GM18505 (cell line): ENCODE results near the gene RSRC2.
A peak's percentile ranks its signal among the peaks of the same experiment; 100 is the strongest.
"Not testable (repeated sequence)": the region's sequence is repeated elsewhere in the genome, so short reads cannot be mapped to it uniquely, and the experiment has no call there.

ENCODE experiments used
- ATAC-seq: cut with Tn5 transposase; IDR thresholded peaks from one replicate; pipeline ENCODE4 v1.9.1; 2021; ENCODE audit not compliant: unreplicated experiment
- POLR2A ChIP-seq: IDR thresholded peaks from 4 replicates; pipeline ENCODE4 v1.6.1; 2011; ENCODE audit warnings: borderline replicate concordance; ENCODE audit not compliant: insufficient read depth, insufficient read length; ENCODE audit errors: extremely low read depth

Gene RSRC2, protein sequence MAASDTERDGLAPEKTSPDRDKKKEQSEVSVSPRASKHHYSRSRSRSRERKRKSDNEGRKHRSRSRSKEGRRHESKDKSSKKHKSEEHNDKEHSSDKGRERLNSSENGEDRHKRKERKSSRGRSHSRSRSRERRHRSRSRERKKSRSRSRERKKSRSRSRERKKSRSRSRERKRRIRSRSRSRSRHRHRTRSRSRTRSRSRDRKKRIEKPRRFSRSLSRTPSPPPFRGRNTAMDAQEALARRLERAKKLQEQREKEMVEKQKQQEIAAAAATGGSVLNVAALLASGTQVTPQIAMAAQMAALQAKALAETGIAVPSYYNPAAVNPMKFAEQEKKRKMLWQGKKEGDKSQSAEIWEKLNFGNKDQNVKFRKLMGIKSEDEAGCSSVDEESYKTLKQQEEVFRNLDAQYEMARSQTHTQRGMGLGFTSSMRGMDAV

DNA sequence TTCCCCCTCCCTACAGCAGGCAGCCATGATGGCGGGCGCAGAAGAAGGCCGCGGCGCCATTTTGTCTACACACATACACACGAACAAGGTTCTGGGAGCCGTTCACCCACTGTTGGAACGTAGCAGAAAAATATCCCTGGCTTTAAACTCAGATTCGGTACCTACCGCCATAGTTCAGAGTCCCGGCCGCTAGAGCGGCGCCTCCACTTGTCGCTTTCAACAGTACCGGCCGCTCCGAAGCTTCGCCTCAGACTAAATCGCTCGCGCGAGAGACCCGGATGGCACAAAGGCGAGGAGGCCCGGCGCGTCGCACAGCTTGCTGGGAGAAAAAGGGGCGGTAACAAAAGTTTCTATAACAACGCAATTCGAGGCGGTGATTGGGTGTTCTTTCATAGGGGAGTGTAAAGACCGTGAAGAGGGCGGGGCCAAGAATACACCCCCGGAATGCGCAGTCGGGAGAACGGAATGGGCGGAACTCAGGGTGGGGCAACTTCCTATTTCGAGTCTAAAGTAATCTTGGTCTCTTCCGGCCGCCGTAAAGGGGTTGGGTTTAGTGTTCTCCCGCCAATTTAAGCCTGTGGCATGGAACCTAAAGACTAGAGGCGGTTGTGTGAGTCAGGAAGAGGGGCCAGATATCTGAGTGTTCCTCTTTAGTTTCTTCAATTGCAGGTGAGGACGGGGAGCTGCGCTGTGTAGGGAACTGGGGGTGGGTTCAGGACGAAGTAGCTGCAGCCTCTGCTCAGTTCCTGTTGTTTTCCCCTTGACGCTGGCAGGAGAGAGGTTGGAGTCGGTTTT lies at the start of gene RSRC2, which contains the start of gene KNTC1:
Gene RSRC2 (minus strand): TSS at position 254 of the 795 bp plus-strand sequence. CDS start 83 bp downstream, at position 171.
Gene KNTC1 (plus strand): TSS at position 567 of the 795 bp plus-strand sequence. CDS start 2,815 bp downstream, outside the sequence.
- ATAC-seq: peak; percentile 88
- peak; percentile 99 for TF ChIP-seq POLR2A

DNA sequence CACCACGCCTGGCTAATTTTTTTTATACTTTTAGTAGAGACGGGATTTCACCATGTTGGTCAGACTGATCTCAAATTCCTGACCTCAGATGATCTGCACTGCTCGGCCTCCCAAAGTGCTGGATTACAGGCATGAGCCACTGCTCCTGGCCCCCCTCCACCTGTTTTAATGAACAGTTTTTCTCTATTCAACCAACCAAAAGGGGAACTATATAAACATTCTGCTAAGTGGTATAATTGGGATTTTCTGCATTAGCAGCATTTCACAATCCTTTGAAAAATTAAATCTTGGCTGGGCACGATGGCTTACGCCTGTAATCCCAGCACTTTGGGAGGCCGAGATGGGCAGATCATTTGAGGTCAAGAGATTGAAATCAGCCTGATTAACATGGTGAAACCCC lies 45.1 kb upstream of the RSRC2 start:
- ATAC-seq: no peak
- no peak for TF ChIP-seq POLR2A

DNA sequence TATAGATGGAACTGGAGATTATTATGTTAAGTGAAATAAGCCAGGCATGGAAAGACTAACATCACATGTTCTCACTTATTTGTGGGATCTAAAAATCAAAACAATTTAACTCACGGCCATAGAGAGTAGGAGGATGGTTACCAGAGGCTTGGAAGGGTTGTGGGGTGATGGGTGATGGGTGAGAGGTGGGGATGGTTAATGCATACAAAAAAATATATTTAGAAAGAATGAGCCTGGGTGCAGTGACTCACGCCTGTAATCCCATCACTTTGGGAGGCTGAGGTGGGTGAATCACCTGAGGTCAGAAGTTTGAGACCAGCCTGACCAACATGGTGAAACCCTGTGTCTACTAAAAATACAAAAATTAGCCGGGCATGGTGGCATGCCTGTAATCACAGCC lies 43.3 kb upstream of the RSRC2 start:
- ATAC-seq: not testable (repeated sequence)

DNA sequence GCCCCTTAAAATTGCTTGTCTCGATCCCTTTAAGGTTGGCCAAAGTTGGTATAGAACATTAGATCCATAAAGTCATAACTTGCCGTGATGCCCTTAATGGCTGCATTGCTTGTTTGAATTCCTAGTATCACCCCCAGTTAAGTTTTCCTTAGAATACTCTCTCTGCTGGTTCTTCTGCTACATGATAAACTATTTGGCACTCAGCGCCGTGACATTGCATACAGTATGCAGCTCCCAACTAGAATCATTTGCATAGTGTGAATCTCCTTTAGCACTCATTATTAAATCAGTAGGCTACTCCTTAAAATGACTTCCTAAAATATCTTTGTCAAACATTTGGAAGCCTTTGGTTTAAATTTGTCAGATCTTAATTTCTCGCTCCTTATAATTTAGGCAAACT lies 42.6 kb upstream of the RSRC2 start:
- ATAC-seq: no peak
- TF ChIP-seq POLR2A: no peak

DNA sequence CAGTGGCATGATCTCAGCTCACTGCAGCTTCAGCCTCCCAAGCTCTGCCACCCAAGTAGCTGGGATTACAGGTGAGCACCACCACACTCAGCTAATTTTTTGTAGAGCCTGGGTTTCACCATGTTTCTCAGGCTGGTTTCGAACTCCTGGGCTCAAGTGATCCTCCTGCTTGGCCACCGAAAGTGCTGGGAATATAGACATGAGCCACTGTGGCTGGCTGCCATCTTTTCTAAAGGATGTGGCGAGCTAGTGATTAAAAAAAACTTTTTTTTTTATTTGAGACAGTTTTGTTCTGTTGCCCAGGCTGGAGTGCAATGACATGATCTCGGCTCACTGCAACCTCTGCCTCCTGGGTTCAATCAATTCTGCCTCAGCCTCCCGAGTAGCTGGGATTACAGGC lies 40.1 kb upstream of the RSRC2 start:
- ATAC-seq: not testable (repeated sequence)

DNA sequence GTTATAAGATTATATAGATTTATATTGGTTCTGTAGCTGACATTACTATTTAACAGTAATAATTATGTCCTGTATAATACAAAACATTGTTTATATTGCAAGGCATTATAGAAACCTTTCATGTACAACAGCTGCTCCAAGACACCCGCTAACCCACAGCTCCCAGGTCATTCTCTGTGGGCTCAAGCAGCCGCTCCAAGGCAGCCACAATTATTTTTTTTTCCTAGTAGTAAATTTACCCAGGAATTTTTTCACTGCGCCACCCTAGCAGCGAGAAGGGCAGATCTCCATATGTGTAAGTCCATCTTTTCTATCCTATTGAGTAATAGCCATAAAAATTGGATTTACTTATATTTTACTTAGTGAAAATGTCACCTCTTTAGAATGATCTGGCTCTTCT lies 36.6 kb upstream of the RSRC2 start:
- no peak for ATAC-seq
- TF ChIP-seq POLR2A: no peak

DNA sequence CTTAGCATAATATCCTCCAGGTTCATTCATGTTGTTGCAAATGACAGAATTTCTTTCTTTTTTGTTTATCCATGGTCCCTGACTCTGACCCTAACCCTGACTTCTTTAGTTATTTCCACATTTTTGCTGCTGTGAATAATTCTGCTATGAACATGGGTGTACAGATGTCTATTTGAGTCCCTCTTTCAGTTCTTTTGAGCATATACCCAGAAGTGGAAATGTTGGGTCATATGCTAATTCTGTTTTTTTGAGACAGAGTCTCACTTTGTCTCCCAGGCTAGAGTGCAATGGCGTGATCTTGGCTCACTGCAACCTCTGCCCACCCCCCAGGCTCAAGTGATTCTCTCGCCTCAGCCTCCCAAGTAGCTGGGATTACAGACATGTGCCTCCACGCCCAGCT lies 33.4 kb upstream of the RSRC2 start:
- TF ChIP-seq POLR2A: no peak
- no peak for ATAC-seq

DNA sequence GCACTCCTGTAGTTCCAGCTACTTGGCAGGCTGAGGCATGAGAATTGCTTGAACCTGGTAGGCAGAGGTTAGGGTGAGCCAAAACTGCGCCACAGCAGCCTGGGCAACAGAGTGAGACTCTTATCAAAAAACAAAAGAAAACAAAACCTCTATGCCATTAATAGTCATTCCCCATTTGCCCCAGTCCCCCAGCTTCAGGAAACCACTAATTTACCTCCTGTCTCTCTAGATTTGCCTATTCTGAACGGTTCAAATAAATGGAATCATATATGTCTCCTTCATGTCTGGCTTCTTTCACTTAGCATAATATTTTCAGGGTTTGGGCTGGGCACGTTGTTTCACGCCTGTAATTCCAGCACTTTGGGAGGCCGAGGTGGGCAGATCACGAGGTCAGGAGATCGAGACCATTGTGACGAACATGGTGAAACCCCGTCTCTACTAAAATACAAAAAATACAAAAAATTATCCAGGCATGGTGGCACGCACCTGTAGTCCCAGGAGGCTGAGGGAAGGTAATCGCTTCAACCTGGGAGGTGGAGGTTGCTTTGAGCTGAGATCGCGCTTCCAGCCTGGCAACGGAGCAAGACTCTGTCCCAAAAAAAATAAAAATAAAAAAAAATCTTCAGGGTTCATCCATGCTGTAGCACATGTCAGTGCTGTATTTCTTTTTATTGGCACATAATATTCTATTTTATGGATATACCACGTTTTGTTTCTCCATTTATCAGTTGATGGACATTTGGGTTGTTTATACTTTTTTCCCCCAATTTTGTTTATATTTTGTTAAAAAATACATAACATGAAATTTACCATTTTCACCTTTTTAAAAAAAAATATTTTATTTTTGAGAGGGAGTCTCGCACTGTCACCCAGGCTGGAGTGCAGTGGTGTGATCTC lies 32.3 kb upstream of the RSRC2 start:
- no peak for TF ChIP-seq POLR2A
- no peak for ATAC-seq

DNA sequence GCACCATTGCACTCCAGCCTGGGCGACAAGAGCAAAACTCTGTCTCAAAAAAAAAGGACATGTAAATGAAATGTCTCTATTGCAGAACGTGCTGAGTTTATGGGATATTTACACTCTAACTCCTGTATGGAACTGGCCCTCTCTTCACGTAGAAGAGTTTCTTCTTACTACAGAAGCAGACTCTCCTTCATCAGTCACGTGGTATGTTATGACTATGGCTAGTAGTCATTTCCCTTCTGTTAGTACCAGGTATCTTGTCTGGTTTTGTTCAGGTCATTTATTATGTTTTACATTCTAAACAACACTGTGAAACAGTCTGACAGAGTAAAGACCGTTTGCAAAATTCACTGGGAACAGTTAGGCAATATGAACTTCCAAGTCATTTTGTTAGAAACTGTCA lies 20.6 kb upstream of the RSRC2 start:
- ATAC-seq: no peak
- no peak for TF ChIP-seq POLR2A

DNA sequence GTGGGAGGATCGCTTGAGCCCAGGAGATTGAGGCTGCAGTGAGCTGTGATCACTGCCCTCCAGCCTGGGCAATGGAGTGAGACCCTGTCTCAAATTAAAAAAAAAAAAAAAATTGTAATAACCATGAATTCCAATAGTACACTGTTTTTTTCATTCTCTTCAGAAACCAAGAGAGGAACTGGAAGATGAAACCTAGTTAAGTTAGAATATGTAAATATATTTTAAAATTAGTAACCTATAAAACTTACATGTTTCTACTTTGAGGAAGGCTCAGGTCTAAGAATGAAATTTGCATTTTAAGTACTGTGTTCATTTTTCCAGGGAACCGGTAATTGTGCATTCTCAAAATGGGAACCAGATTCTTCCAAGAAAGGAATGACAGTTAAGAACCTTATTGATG lies 19.1 kb upstream of the RSRC2 start:
- no peak for TF ChIP-seq POLR2A
- no peak for ATAC-seq

DNA sequence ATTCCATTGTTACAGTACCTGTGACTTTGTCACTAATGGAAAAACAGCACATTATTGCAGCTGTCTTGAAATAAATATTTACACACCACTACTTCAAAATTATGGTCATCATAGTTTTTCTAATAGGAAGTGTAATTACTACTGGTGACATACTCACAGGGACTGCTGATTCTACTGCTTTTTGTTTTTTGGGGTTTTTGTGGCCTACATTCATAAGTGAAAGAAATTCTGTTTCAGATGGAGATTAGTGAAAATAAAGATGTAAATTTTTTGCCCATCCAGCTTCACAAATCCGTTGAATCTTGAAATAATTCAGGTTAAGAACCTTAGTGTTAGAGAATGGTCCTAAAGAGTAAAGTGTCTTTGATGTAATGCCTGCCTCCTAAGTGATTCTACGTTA lies 17.8 kb upstream of the RSRC2 start:
- no peak for TF ChIP-seq POLR2A
- ATAC-seq: no peak

DNA sequence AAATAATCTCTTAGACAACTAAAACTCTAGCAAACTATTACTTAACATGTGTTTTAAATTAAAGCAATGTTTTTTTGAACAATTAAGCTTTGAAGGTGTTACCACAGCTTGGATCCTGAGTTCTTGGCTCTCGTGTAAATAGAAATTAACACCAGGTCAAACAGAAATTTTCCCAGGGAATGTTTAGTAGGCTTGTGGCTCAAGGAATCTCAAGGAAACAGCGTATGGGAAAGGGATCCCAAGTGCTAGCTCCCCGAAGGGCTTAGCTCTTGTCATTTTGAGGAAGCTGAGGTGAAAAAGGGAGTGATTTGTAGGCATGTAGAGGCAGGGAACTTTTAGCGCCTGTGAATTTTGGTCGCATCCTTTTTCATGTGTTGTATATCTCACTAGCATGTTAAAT lies 11.8 kb upstream of the RSRC2 start:
- no peak for ATAC-seq
- no peak for TF ChIP-seq POLR2A

DNA sequence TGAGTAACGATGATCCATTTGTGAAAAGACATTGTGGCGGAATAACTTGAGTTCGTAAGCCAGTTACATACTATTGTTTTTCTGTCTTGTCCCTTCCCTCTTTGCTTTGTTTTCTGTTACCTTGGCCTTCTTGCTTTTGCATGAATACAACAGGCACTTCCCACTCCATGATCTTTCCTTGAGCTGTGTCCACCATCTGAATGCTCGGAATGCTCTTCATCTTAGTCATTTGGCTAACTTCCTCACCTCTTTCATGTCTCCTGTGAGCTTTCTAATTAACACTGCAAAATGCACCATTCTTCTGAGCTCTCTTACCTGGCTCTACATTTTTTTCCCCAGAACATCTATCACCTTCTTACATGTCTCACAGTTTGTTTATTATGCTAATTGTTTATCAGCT lies 10.3 kb upstream of the RSRC2 start:
- TF ChIP-seq POLR2A: no peak
- no peak for ATAC-seq
